HepG2 (cell line): ENCODE results near the gene DDHD1. TPM values are rescaled to one million over a fixed set of nuclear protein-coding genes. Genes with fewer than 3 reads are reported as not detected.

ENCODE experiments used
- ATAC-seq: fragments of 200-7000 bp; cut with Tn5 transposase; 3 replicates; pipeline ENCODE4 v1.9.1; 2020; ENCODE audit warnings: mild to moderate bottlenecking, moderate library complexity
- BruUV-seq: library from RNA; stranded (reverse); fragments of 400-500 nt; replicated peaks from 2 replicates; lab custom pipeline; 2021; lab: Mats Ljungman, UMichigan
- CTCF ChIA-PET: fragments of 300-600 bp; formaldehyde crosslinking; extraction: SDS; loops from one replicate; lab custom pipeline; 2021; ENCODE audit warnings: low total read pairs, inconsistent platforms, low intra/inter-chr PET ratio; lab: Yijun Ruan, JAX
- POLR2A ChIA-PET: fragments of 350-600 bp; sonication (Branson Sonifier 250); formaldehyde crosslinking; loops from one replicate; lab custom pipeline; 2020; ENCODE audit warnings: antibody characterized with exemption, inconsistent platforms; lab: Yijun Ruan, JAX
- DNase-seq: peaks from one replicate; pipeline ENCODE4 v3.0.0-alpha.2; 2015; ENCODE audit warnings: low spot score
- FAIRE-seq: peaks from 3 replicates; lab custom pipeline; 2011; peaks lifted over from hg19 to GRCh38; lab: Jason Lieb, UNC
- H2AFZ ChIP-seq: one replicate; pipeline ENCODE4 v1.6.1; 2011; ENCODE audit warnings: low read length, inconsistent platforms
- H3K27ac ChIP-seq: fragments of 300-600 bp; 3 replicates; pipeline ENCODE4 v1.8.0; 2011; ENCODE audit warnings: mixed run types, mild to moderate bottlenecking, mixed read lengths, low read length, inconsistent platforms; ENCODE audit not compliant: insufficient read depth; ENCODE audit errors: extremely low read length
- H3K27me3 ChIP-seq, 2 experiments: fragments of 200-600 bp in 1 of 2; 2 replicates in 1 of 2; 3 replicates in 1 of 2; pipeline versions ENCODE4 v1.6.0 to v1.8.0; 2011; ENCODE audit warnings: low read length in 2 of 2, mild to moderate bottlenecking in 2 of 2, moderate library complexity in 2 of 2, inconsistent platforms in 1 of 2; ENCODE audit not compliant: insufficient read depth in 2 of 2, control insufficient read depth in 1 of 2
- H3K36me3 ChIP-seq, 2 experiments: fragments of 200-600 bp in 1 of 2; replicated peaks in 1 of 2; 2 replicates in 1 of 2; 3 replicates in 1 of 2; pipeline versions ENCODE4 v1.5.1 to v1.8.0; 2011; ENCODE audit warnings: low read length in 2 of 2, inconsistent platforms in 1 of 2; ENCODE audit not compliant: insufficient read depth in 2 of 2, control insufficient read depth in 1 of 2
- H3K4me1 ChIP-seq: 2 replicates; pipeline ENCODE4 v1.5.1; 2012; ENCODE audit warnings: low read length, inconsistent platforms; ENCODE audit not compliant: insufficient read depth
- H3K4me2 ChIP-seq: 2 replicates; pipeline ENCODE4 v1.6.0; 2011; ENCODE audit warnings: low read depth, low read length, inconsistent platforms
- H3K4me3 ChIP-seq, 3 experiments: fragments of 200-600 bp in 1 of 3; sonication (generic), shearing (Covaris generic) in 1 of 3; replicated peaks in 1 of 3; 2 replicates each; pipeline ENCODE4 v1.5.1; 2011 to 2016; ENCODE audit warnings: low read length in 3 of 3, inconsistent platforms in 2 of 3, low read depth in 2 of 3, mild to moderate bottlenecking in 2 of 3, control low read depth in 1 of 3, mixed read lengths in 1 of 3; ENCODE audit not compliant: insufficient read depth in 1 of 3
- H3K79me2 ChIP-seq: one replicate; pipeline ENCODE4 v1.6.1; 2011; ENCODE audit warnings: low read length, inconsistent platforms; ENCODE audit not compliant: insufficient read depth
- H3K9ac ChIP-seq: 2 replicates; pipeline ENCODE4 v1.6.0; 2011; ENCODE audit warnings: mild to moderate bottlenecking, low read depth, low read length, inconsistent platforms; ENCODE audit not compliant: insufficient read depth
- H3K9me3 ChIP-seq: 2 replicates; pipeline ENCODE4 v1.5.1; 2012; ENCODE audit warnings: mild to moderate bottlenecking, low read length
- H4K20me1 ChIP-seq: 2 replicates; pipeline ENCODE4 v1.6.0; 2011; ENCODE audit warnings: inconsistent platforms, mild to moderate bottlenecking, low read length, moderate library complexity; ENCODE audit not compliant: insufficient read depth
- BCL6 ChIP-seq: IDR thresholded peaks from 2 replicates; pipeline ENCODE4 v1.6.1; 2016; ENCODE audit warnings: missing genetic modification reagents, missing compliant biosample characterization
- CENPT ChIP-seq: sonication (generic); formaldehyde crosslinking; IDR thresholded peaks from 2 replicates; pipeline ENCODE4 v1.8.0; 2022; ENCODE audit warnings: low read depth, mild to moderate bottlenecking, moderate library complexity, missing genetic modification reagents
- ELF4 ChIP-seq: sonication (generic); formaldehyde crosslinking; IDR thresholded peaks from 2 replicates; pipeline ENCODE4 v1.5.0; 2020; ENCODE audit warnings: missing genetic modification reagents, mild to moderate bottlenecking, moderate library complexity, borderline replicate concordance
- FOXK1 ChIP-seq: sonication (generic); formaldehyde crosslinking; IDR thresholded peaks from 2 replicates; pipeline ENCODE4 v1.4.0; 2020; ENCODE audit warnings: low read depth, missing genetic modification reagents, borderline replicate concordance
- HDAC2 ChIP-seq: sonication (generic); formaldehyde crosslinking; IDR thresholded peaks from 2 replicates; pipeline ENCODE4 v1.4.0; 2020; ENCODE audit warnings: missing genetic modification reagents
- IKZF1 ChIP-seq: fragments of 450-650 bp; IDR thresholded peaks from 2 replicates; pipeline ENCODE4 v1.7.1; 2016
- IKZF4 ChIP-seq: sonication (generic); formaldehyde crosslinking; IDR thresholded peaks from 2 replicates; pipeline ENCODE4 v1.5.1; 2020; ENCODE audit warnings: borderline replicate concordance, mild to moderate bottlenecking, low read depth, missing genetic modification reagents; ENCODE audit errors: not compliant biosample characterization
- MAFG ChIP-seq: sonication (generic); formaldehyde crosslinking; IDR thresholded peaks from 2 replicates; pipeline ENCODE4 v1.5.1; 2020; ENCODE audit warnings: mild to moderate bottlenecking, missing genetic modification reagents
- SOX13 ChIP-seq, 3 experiments: fragments of 450-650 bp in 1 of 3; sonication (generic) in 1 of 3; formaldehyde crosslinking in 1 of 3; IDR thresholded peaks in 2 of 3; conservative IDR thresholded peaks in 1 of 3; 2 replicates each; pipeline versions ENCODE4 v1.5.0 to v1.6.1; 2016 to 2020; ENCODE audit warnings: antibody characterized with exemption in 1 of 3, mild to moderate bottlenecking in 1 of 3, missing compliant biosample characterization in 1 of 3, missing genetic modification reagents in 1 of 3, moderate library complexity in 1 of 3
- TEAD3 ChIP-seq: optimal IDR thresholded peaks from 2 replicates; pipeline ENCODE3; 2016; ENCODE audit warnings: borderline replicate concordance
- ZNF317 ChIP-seq: sonication (generic); formaldehyde crosslinking; IDR thresholded peaks from 2 replicates; pipeline ENCODE4 v1.5.0; 2020; ENCODE audit warnings: mild to moderate bottlenecking, missing genetic modification reagents
- ZNF644 ChIP-seq: IDR thresholded peaks from 2 replicates; pipeline ENCODE4 v1.6.1; 2016; ENCODE audit warnings: low read depth
- WGBS: methylation state at CpG from one replicate; pipeline ENCODE4 v1.1.6; 2017; ENCODE audit warnings: low lambda C conversion rate; 5-methylcytosine and 5-hydroxymethylcytosine counted together
- in situ Hi-C: cut with HindIII; loops from 2 replicates; pipeline ENCODE4 v1.10.0; 2017; ENCODE audit warnings: low pct_unique_long_range_greater_than_20kb; ENCODE audit not compliant: extremely low pct_ligation_motif_present
- intact Hi-C: fragments of 100-400 bp; cut with micrococcal nuclease; formaldehyde crosslinking; loops from one replicate; pipeline ENCODE4 v1.10.0; 2022; ENCODE audit not compliant: unreplicated experiment
- polyA plus RNA-seq, 8 experiments: library from polyadenylated mRNA; depleted of rRNA in 3 of 8; stranded (reverse) in 7 of 8; unstranded in 1 of 8; fragments of >200 nt; fragmentation: Illumina TruSeq in 4 of 8; extraction: Trizol in 4 of 8; gene quantifications; 2 replicates each; pipeline versions ENCODE4 v1.2.1 to v1.2.3, GENCODE V29; 2011 to 2016; ENCODE audit warnings: low read depth in 4 of 8, missing spikeins in 1 of 8, mixed read lengths in 1 of 8; ENCODE audit not compliant: insufficient read depth in 1 of 8
- total RNA-seq, 5 experiments: library from RNA; depleted of rRNA; stranded (reverse); fragments of >200 nt; fragmentation: Illumina TruSeq; extraction: Trizol; gene quantifications; 2 replicates each; pipeline ENCODE4 v1.2.3, GENCODE V29; 2016; ENCODE audit warnings: low read depth in 1 of 5
- TF ChIP-seq, protein P1 (sequence below): sonication (generic); formaldehyde crosslinking; IDR thresholded peaks from 2 replicates; pipeline ENCODE4 v1.4.0; 2020; ENCODE audit warnings: missing genetic modification reagents, borderline replicate concordance
- TF ChIP-seq, protein P2 (sequence below): sonication (generic); formaldehyde crosslinking; IDR thresholded peaks from 2 replicates; pipeline ENCODE4 v1.5.0; 2020; ENCODE audit warnings: missing genetic modification reagents, mild to moderate bottlenecking, borderline replicate concordance

The DDHD1 gene
- total and polyA plus RNA-seq, 2 of the 13 experiments (the other 11 are each of a cell fraction or from before 2014, with no cell fraction given) = 4.6 to 8.3 TPM

DNA sequence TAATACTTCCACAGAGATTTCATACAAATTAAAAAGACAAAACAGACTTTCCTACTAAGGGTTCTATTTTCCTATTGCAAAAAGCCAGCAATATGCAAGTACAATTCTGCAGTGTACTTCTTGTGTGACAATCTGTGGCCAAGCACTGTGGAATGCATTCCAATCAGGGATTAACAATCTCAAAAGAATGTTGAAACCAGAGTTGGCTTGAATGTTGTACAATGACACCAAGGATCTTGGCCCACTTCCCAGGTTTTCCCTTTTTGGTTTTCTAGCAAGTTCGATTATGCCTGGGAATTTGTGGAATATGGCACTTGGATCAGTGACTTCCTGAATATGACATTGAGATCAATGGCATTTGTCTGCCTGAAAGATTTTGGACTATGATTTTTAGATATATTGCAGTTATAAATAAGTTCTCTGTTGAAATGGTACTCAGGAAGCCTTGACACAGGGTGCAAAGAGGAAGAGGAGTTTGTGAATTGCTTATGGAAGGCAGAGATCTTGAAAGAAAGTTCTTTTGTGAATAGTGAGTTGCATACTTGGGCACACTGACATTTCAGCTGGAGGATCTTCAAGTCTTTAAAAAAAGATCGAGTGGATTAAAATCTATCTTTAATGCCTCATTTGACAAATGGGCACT is 120.8 kb downstream of the DDHD1 start:
- FAIRE-seq = no peak
- Histone ChIP-seq H3K4me3 (no peak overlapping the region), H4K20me1 (no peaks in the 10 kb centered on the region), H3K79me2 (no peaks in the 10 kb centered on the region), H3K9ac (no peak overlapping the region), H2AFZ (no peak overlapping the region), H3K36me3 (no peaks in the 10 kb centered on the region), H3K4me1 (peaks cover 17% of the 10 kb centered on the region), H3K27ac (no peak overlapping the region), H3K27me3 (no peaks in the 10 kb centered on the region), H3K4me2 (no peak overlapping the region), H3K9me3 (no peaks in the 10 kb centered on the region)
- intact Hi-C loops (no loop called here), in situ Hi-C loops (no loop called here)
- ATAC-seq = peak; percentile 64
- peak; percentile 69 for DNase-seq
- 60% methylated on average over 2 of the region's 2 CpGs for WGBS
- TF ChIP-seq ZNF644 (0 out of 2 replicates have a peak, but pooled peaks have one; percentile 42), TEAD3 (CRISPR knock-in tag) (peak; percentile 50), BCL6 (CRISPR knock-in tag) (peak; percentile 50), HDAC2 (CRISPR knock-in tag) (no peak), SOX13 (IDR thresholded peaks at IDR 0.05) (no peak), SOX13 (CRISPR knock-in tag; conservative IDR thresholded peaks at IDR 0.05 in 1 of 2, IDR thresholded peaks at IDR 0.05 in 1 of 2) (peak in 1 of 2 experiments; percentile 14; a peak in 1 of 4 replicates)
- ChIA-PET POLR2A (no interaction called here), CTCF (no interaction called here)
- no TSS peak for BruUV-seq

DNA sequence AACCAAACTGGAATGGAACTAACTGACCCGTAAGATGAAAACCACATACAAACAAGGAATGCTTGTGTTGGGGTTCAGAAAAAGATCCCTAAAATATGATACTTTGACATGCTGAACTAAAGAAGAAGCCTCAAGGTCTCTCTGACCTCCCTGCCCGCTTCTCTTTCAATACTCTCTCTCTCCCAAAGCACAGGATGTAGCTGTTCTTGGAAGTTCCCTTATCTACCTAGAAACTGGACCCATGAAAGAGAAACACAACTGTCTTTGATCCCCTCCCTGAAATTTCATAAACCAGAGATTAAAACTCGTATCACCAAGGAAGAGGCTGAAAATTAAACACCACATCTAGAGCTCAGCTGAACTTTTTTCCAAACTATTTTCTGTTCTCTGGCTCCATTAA is 125.6 kb downstream of the DDHD1 start:
- intact Hi-C loops = no loop called here
- no peak overlapping the region for H3K4me2 ChIP-seq
- in situ Hi-C loops = no loop called here
- ATAC-seq (no peak), FAIRE-seq (no peak), DNase-seq (no peak)
- no peak overlapping the region for H2AFZ ChIP-seq
- no TSS peak for BruUV-seq
- H3K4me3 ChIP-seq = no peak overlapping the region
- ChIA-PET CTCF (no interaction called here), POLR2A (no interaction called here)
- no peak overlapping the region for H3K9ac ChIP-seq
- no peak overlapping the region for H3K27ac ChIP-seq
- no peaks in the 10 kb centered on the region for H3K27me3 ChIP-seq
- H3K9me3 ChIP-seq = no peaks in the 10 kb centered on the region
- H3K4me1 ChIP-seq = peaks cover 9% of the 10 kb centered on the region
- no peaks in the 10 kb centered on the region for H4K20me1 ChIP-seq
- 49% methylated on average over 3 of the region's 3 CpGs for WGBS
- no peaks in the 10 kb centered on the region for H3K36me3 ChIP-seq
- H3K79me2 ChIP-seq = no peaks in the 10 kb centered on the region
- TF ChIP-seq, protein P1, sequence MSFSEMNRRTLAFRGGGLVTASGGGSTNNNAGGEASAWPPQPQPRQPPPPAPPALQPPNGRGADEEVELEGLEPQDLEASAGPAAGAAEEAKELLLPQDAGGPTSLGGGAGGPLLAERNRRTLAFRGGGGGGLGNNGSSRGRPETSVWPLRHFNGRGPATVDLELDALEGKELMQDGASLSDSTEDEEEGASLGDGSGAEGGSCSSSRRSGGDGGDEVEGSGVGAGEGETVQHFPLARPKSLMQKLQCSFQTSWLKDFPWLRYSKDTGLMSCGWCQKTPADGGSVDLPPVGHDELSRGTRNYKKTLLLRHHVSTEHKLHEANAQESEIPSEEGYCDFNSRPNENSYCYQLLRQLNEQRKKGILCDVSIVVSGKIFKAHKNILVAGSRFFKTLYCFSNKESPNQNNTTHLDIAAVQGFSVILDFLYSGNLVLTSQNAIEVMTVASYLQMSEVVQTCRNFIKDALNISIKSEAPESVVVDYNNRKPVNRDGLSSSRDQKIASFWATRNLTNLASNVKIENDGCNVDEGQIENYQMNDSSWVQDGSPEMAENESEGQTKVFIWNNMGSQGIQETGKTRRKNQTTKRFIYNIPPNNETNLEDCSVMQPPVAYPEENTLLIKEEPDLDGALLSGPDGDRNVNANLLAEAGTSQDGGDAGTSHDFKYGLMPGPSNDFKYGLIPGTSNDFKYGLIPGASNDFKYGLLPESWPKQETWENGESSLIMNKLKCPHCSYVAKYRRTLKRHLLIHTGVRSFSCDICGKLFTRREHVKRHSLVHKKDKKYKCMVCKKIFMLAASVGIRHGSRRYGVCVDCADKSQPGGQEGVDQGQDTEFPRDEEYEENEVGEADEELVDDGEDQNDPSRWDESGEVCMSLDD (CRISPR knock-in tag) = no peak
- TF ChIP-seq FOXK1 (no peak), IKZF1 (no peak), CENPT (no peak), ZNF317 (CRISPR knock-in tag) (no peak), ELF4 (CRISPR knock-in tag) (no peak), MAFG (CRISPR knock-in tag) (no peak), IKZF4 (CRISPR knock-in tag) (no peak)
- TF ChIP-seq, protein P2, sequence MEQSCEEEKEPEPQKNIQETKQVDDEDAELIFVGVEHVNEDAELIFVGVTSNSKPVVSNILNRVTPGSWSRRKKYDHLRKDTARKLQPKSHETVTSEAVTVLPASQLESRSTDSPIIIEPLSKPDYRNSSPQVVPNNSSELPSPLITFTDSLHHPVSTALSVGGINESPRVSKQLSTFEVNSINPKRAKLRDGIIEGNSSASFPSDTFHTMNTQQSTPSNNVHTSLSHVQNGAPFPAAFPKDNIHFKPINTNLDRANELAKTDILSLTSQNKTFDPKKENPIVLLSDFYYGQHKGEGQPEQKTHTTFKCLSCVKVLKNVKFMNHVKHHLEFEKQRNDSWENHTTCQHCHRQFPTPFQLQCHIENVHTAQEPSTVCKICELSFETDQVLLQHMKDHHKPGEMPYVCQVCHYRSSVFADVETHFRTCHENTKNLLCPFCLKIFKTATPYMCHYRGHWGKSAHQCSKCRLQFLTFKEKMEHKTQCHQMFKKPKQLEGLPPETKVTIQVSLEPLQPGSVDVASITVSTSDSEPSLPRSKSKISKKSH = no peak
